Gastroesophageal sphincter (tissue), 4 donors: ENCODE results near the gene MED26. TPM values are rescaled to one million over a fixed set of nuclear protein-coding genes. Genes with fewer than 3 reads are reported as not detected.

Experiments
- ATAC-seq: fragments of 150-250 bp; one replicate; pipeline ENCODE4 v1.9.1; 2016; ENCODE audit warnings: mild to moderate bottlenecking, moderate library complexity
- H3K27ac ChIP-seq, 4 donors: fragments of 200-600 bp; sonication (generic) in 3 of 4; 1 replicate in 3 of 4; 2 replicates in 1 of 4; pipeline ENCODE4 v1.5.1; 2016 to 2019
- H3K27me3 ChIP-seq: fragments of 200-600 bp; sonication (generic); one replicate; pipeline ENCODE4 v1.5.1; 2019
- H3K36me3 ChIP-seq, 2 donors: fragments of 200-600 bp; sonication (generic); one replicate each; pipeline ENCODE4 v1.5.1; 2019; ENCODE audit warnings: control low read depth in 1 of 2
- H3K4me1 ChIP-seq, 3 donors: fragments of 200-600 bp; sonication (generic); 1 replicate in 2 of 3; 2 replicates in 1 of 3; pipeline ENCODE4 v1.5.1; 2016 to 2019; ENCODE audit warnings: control low read depth in 2 of 3
- H3K4me3 ChIP-seq, 2 donors: fragments of 200-600 bp; sonication (generic); one replicate each; pipeline ENCODE4 v1.5.1; 2019; ENCODE audit warnings: mild to moderate bottlenecking in 1 of 2, moderate library complexity in 1 of 2
- H3K9me3 ChIP-seq, 3 donors: fragments of 200-600 bp; sonication (generic); one replicate each; pipeline ENCODE4 v1.5.1; 2017 to 2019; ENCODE audit warnings: control low read depth in 2 of 3
- EP300 ChIP-seq: sonication (generic); formaldehyde crosslinking; IDR thresholded peaks from one replicate; pipeline ENCODE4 v1.6.1; 2017; ENCODE audit warnings: antibody characterized with exemption, mild to moderate bottlenecking
- POLR2A ChIP-seq, 2 donors: fragments of 450-650 bp; IDR thresholded peaks; one replicate each; pipeline ENCODE4 v1.6.1; 2017; ENCODE audit warnings: antibody characterized with exemption in 2 of 2, mild to moderate bottlenecking in 2 of 2, moderate library complexity in 1 of 2
- POLR2AphosphoS5 ChIP-seq: sonication (generic); formaldehyde crosslinking; IDR thresholded peaks from one replicate; pipeline ENCODE4 v1.6.1; 2017; ENCODE audit warnings: antibody characterized with exemption
- WGBS, 2 donors: methylation state at CpG; one replicate each; pipeline ENCODE4 v1.1.5; 2018; ENCODE audit warnings: low coverage in 1 of 2; 5-methylcytosine and 5-hydroxymethylcytosine counted together
- total RNA-seq, 4 donors: library from RNA; depleted of rRNA; stranded (reverse); fragments of >200 nt; gene quantifications; one replicate each; pipeline ENCODE4 v1.1.0, GENCODE V29; 2016
- TF ChIP-seq, protein P1 (sequence below), 4 experiments: fragments of 200-600 bp in 2 of 4; fragments of 450-650 bp in 2 of 4; sonication (generic) in 1 of 4; IDR thresholded peaks; one replicate each; pipeline ENCODE4 v1.5.1; 2017 to 2019; ENCODE audit warnings: antibody characterized with exemption in 4 of 4, mild to moderate bottlenecking in 2 of 4, moderate library complexity in 2 of 4

Gene MED26
- total RNA-seq, 4 donors from 2014 or later: 5.8 to 10.5 (median 8.3) TPM

DNA sequence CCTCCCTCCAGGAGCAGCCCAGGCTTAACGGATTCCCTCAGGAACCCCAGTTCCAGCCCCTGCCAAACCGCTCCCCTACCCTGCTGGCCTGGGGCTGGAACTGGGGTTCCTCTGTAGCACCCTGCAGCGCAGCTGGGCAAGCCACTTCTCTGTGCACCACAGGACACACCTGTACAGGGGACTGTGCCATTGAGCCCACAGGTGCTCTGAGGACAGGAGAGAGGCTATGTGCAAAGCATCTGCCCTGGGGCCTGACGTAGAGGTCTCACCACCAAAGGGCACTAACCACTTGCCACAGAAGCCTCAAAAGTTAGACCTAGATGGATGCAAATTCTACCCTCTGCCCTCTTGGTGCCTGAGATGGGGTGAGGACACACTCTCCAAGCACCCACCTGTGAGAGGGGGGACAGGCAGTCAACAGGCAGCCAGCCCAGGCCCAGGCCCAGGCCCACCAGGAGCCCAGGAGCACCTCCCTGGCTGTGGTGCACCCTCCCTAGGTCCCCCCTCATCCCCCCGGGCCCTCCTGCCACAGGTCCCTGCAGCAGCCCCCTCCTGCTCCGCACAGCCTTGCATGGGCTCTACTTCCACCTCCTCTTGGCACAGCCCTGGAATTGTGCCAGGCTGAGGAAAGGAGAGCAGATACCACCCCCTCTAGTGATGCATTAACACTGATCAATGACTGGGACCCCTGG, 28.2 kb downstream of the MED26 start:
- no CpG with 5 or more reads among the region's 6 CpGs for WGBS, 2 donors
- Histone ChIP-seq H3K27me3 (no peaks in the 10 kb centered on the region), H3K9me3 (no peaks in the 10 kb centered on the region), H3K4me3 (no peak overlapping the region), H3K27ac (no peak overlapping the region), H3K36me3 (no peaks in the 10 kb centered on the region), H3K4me1 (peaks cover 0 to 65% (median 6%) of the 10 kb centered on the region in 3 donors)
- TF ChIP-seq EP300 (no peak), POLR2AphosphoS5 (no peak), POLR2A (IDR thresholded peaks at IDR 0.05) (no peak)
- TF ChIP-seq, protein P1, sequence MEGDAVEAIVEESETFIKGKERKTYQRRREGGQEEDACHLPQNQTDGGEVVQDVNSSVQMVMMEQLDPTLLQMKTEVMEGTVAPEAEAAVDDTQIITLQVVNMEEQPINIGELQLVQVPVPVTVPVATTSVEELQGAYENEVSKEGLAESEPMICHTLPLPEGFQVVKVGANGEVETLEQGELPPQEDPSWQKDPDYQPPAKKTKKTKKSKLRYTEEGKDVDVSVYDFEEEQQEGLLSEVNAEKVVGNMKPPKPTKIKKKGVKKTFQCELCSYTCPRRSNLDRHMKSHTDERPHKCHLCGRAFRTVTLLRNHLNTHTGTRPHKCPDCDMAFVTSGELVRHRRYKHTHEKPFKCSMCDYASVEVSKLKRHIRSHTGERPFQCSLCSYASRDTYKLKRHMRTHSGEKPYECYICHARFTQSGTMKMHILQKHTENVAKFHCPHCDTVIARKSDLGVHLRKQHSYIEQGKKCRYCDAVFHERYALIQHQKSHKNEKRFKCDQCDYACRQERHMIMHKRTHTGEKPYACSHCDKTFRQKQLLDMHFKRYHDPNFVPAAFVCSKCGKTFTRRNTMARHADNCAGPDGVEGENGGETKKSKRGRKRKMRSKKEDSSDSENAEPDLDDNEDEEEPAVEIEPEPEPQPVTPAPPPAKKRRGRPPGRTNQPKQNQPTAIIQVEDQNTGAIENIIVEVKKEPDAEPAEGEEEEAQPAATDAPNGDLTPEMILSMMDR (IDR thresholded peaks at IDR 0.05): no peak
- no peak for ATAC-seq

DNA sequence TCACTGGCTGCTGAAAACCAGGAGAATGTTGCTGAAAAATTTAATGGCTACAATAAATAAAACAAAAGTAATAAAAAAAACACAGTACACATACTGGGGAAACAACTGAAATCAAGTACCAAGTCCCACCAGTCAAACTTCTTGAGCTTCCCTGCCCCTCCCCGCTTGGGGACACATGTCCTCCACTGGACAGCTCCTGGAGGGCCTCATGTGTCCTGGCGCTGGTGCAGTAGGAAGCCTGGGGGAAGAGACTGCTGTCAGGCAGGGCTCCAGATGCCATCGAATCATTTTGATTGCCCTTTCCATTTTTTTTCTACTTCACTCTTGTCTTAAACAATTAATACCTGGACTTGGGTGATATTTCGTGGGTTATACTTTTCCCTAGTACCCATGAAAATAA, 29.2 kb downstream of the MED26 start:
- Histone ChIP-seq H3K27ac (peak overlapping the region in 2 of 4 donors; percentile 53 to 68), H3K9me3 (no peaks in the 10 kb centered on the region), H3K36me3 (no peaks in the 10 kb centered on the region), H3K4me3 (no peak overlapping the region), H3K4me1 (peaks cover 0 to 75% (median 10%) of the 10 kb centered on the region in 3 donors), H3K27me3 (no peaks in the 10 kb centered on the region)
- WGBS, 2 donors: 56 to 60% methylated on average over 4 of the region's 4 CpGs
- TF ChIP-seq, protein P1 (IDR thresholded peaks at IDR 0.05): no peak
- TF ChIP-seq EP300 (no peak), POLR2AphosphoS5 (no peak), POLR2A (IDR thresholded peaks at IDR 0.05) (no peak)
- ATAC-seq: no peak

DNA sequence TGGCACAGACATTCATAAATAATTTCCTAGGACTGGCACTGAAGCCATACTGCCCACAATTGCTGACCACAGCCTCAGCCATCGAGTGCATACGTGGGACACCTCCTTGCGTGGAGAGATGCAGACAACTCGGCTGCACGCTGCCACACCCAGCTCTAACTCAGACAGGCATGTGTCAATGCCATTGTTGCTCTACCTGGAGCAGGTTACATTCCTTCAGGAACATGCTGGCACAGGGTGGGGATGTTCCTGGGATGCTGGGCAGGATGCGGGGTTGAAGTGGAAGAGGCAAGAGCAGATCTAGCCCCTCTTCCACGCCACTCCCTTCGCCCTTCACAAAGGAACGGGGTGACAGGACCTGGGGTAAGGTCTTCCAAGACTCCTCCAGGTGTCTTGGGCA, 31.6 kb downstream of the MED26 start:
- H3K9me3 ChIP-seq: no peaks in the 10 kb centered on the region
- no peaks in the 10 kb centered on the region for H3K27me3 ChIP-seq
- 90 to 100% methylated on average over 1 to 2 of the region's 9 CpGs for WGBS, 2 donors
- H3K27ac ChIP-seq: no peak overlapping the region
- H3K4me3 ChIP-seq: no peak overlapping the region
- TF ChIP-seq, protein P1 (IDR thresholded peaks at IDR 0.05): no peak
- H3K36me3 ChIP-seq: no peaks in the 10 kb centered on the region
- H3K4me1 ChIP-seq: peaks cover 0 to 94% (median 16%) of the 10 kb centered on the region in 3 donors
- no peak for ATAC-seq

DNA sequence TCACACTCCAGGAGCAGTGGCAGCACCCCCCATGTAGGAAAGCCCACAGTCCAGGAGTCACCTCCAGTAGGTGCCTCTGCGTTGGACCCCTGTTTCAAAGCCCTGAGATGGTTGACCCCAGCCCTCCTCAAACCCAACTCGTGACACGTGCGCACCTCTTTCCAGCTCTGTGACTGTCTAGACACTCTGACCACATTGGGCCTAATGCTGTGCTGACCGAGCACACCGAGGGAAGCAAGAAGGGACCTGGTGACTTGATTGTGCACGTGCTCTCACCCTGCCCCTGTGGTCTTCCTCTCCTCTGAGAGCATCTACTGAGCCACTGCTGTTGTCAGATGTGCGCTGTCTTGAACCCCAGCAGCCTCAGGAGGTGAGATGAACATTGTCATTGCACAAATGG, 32.9 kb downstream of the MED26 start:
- Histone ChIP-seq H3K4me3 (no peak overlapping the region), H3K4me1 (peaks cover 0 to 85% (median 16%) of the 10 kb centered on the region in 3 donors), H3K27ac (no peak overlapping the region), H3K9me3 (no peaks in the 10 kb centered on the region), H3K36me3 (no peaks in the 10 kb centered on the region), H3K27me3 (no peaks in the 10 kb centered on the region)
- WGBS, 2 donors: 85% methylated on average over 7 of the region's 8 CpGs; no CpG with 5 or more reads in 1 of the 2 donors
- TF ChIP-seq, protein P1 (IDR thresholded peaks at IDR 0.05): no peak
- TF ChIP-seq EP300: no peak
- TF ChIP-seq POLR2A (IDR thresholded peaks at IDR 0.05): no peak
- no peak for TF ChIP-seq POLR2AphosphoS5
- no peak for ATAC-seq

DNA sequence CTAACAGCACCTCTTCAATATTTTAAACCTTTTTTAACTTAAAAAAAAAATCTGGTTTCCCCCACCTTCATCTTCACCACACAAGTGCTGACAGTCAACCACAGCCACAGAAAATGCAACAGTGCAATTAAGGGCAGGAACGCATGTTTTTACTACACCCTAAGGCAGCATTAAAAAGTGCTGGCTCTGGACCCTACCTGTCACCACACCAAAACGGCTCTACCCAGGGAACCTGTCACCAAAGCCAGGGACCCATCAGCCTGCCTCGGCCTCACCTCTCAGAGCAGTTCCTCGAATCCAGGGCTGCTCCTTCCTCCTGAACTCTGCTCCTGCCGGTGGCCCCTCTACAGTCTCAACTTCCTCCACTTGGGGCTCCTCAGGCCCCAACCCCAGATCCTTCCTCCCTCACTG, 33.3 kb downstream of the MED26 start:
- H3K4me1 ChIP-seq: peaks cover 0 to 85% (median 16%) of the 10 kb centered on the region in 3 donors
- ATAC-seq: no peak
- TF ChIP-seq POLR2A (IDR thresholded peaks at IDR 0.05) (no peak), EP300 (no peak), POLR2AphosphoS5 (no peak)
- TF ChIP-seq, protein P1 (IDR thresholded peaks at IDR 0.05): no peak
- H3K27me3 ChIP-seq: no peaks in the 10 kb centered on the region
- H3K4me3 ChIP-seq: no peak overlapping the region
- H3K36me3 ChIP-seq: no peaks in the 10 kb centered on the region
- no peaks in the 10 kb centered on the region for H3K9me3 ChIP-seq
- WGBS, 2 donors: 82 to 100% methylated on average over 1 to 5 of the region's 5 CpGs
- no peak overlapping the region for H3K27ac ChIP-seq
